ENCODE results near the gene PNPLA2.

The PNPLA2 gene

GRCh38 chr11:798093-798713, 20.5 kb upstream of the PNPLA2 start, which contains the start of gene SLC25A22:
Gene SLC25A22 (minus strand): TSS chr11:798281. CDS start chr11:795006, 3,275 bp downstream.
- DNase-seq (ENCODE audit: low spot score): peak; percentile 82

GRCh38 chr11:799641-800316, 18.9 kb upstream of the PNPLA2 start:
- DNase-seq (ENCODE audit: low spot score): no peak

GRCh38 chr11:800473-800872, 18.2 kb upstream of the PNPLA2 start:
- no peak for DNase-seq (ENCODE audit: low spot score)

GRCh38 chr11:801097-801780, 17.5 kb upstream of the PNPLA2 start:
- no peak for DNase-seq (ENCODE audit: low spot score)

- no peak for DNase-seq (ENCODE audit: low spot score)
These were observed 16.6 kb upstream of the PNPLA2 start for GRCh38 chr11:802018-802617.

GRCh38 chr11:802693-803466, 15.8 kb upstream of the PNPLA2 start:
- DNase-seq (ENCODE audit: low spot score): no peak

- DNase-seq (ENCODE audit: low spot score): no peak
These were observed 15.3 kb upstream of the PNPLA2 start for GRCh38 chr11:803467-803742.

- DNase-seq (ENCODE audit: low spot score): no peak
These were observed 14.7 kb upstream of the PNPLA2 start for GRCh38 chr11:803770-804598.

- no peak for DNase-seq (ENCODE audit: low spot score)
These were observed 14.1 kb upstream of the PNPLA2 start for GRCh38 chr11:804599-804964.

GRCh38 chr11:808427-809286, 10.1 kb upstream of the PNPLA2 start:
- DNase-seq (ENCODE audit: low spot score): no peak

- DNase-seq (ENCODE audit: low spot score): peak; percentile 98
These were observed 9.3 kb upstream of the PNPLA2 start, which contains the start of gene RPLP2 for GRCh38 chr11:809287-810039. Gene RPLP2 (plus strand): TSS chr11:809967. CDS start chr11:810235, 268 bp downstream.

GRCh38 chr11:810040-810567, 8.6 kb upstream of the PNPLA2 start:
- no peak for DNase-seq (ENCODE audit: low spot score)

- no peak for DNase-seq (ENCODE audit: low spot score)
These were observed 7.1 kb upstream of the PNPLA2 start for GRCh38 chr11:811446-812245.

- no peak for DNase-seq (ENCODE audit: low spot score)
These were observed 6.3 kb upstream of the PNPLA2 start for GRCh38 chr11:812390-812789.

GRCh38 chr11:813072-813455, 5.7 kb upstream of the PNPLA2 start:
- DNase-seq (ENCODE audit: low spot score): no peak

GRCh38 chr11:813456-814096, 5.1 kb upstream of the PNPLA2 start:
- no peak for DNase-seq (ENCODE audit: low spot score)

- DNase-seq (ENCODE audit: low spot score): no peak
These were observed 2.9 kb upstream of the PNPLA2 start for GRCh38 chr11:815675-816432.

Measured in kidney capillary endothelial cell (primary cell).